ENCODE measurements around the gene INPP5J.
A peak's percentile ranks its signal among the peaks of the same experiment; 100 is the strongest.
"Not testable (repeated sequence)": the region's sequence is repeated elsewhere in the genome, so short reads cannot be mapped to it uniquely, and the experiment has no call there.

INPP5J gene

DNA sequence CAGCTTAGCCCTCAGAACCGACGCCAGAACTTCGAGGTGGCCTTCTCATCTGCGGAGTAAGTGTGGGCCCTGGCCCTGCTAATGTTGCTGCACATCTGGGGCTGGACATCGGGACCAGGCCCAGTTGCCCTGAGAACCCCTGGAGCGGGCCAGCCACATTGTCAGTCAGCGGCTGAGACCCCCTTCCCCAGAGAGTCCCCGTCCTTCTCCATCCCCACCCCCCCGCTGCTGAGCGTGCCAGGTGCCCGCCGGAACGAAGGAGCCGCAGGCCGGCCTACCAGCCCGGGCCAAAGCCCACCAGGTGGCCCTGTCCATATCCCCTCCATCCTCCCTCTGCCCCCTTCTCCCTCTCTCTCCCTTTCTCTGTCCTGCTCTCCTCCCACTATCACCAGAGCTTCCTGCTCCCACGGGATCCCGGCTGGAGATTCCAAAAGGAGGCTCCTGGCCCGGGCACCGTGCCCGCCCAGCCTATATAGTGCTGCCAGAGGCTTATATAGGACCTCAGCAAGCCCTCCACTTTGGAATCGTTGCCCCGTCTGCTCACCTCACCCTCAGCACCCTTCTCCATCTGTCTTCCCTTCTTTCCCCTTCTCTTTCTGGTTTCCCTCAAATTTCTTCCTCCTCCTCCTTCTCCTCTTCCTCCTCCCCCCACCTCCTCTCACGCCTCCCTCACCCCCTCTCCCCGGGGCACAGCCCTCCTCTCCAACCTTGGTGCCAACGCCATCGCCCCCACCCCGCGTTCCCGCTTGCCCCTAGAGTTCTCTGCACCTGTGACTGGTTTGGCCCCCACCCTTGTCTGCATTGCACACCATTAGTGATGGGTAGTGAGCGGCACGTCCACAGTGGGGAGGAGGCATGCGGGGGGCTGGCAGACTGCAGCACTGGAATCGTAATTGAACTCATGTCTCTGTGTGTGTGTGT is 22.7 kb upstream of the INPP5J start:
- DNase-seq (ENCODE audit: low read depth, low spot score): no peak

DNA sequence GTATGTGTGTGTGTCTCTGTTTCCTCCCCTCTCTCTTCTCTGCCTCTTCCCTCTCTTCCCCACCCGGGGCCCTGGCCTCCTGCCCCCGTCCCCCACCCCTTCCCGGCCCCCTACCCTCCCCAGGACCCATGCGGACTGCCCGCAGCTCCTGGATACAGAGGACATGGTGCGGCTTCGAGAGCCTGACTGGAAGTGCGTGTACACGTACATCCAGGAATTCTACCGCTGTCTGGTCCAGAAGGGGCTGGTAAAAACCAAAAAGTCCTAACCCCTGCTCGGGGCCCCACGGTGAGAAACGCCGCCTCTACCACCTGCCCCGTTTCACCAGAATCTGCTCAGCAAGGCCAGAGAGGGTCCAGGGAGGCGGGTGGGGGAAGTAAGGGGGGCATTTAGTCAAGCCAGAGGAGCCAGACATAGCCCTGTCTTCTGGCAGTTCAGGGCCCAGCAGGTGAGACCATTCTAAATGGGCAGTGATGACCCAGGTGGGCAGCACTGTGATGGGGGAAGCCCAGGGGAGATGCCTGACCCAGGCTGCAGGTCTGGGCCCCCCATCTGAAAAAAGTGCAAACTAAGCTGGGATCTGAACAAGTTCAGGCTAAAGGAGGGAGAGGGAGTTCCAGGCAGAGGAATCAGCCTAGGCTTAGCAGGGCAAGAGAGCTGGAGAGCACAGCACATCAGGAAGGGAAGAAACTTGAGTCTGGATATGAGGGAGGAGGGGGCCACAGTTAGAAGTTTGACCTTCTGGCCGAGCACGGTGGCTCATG is 21.8 kb upstream of the INPP5J start:
- no peak for DNase-seq (ENCODE audit: low read depth, low spot score)

DNA sequence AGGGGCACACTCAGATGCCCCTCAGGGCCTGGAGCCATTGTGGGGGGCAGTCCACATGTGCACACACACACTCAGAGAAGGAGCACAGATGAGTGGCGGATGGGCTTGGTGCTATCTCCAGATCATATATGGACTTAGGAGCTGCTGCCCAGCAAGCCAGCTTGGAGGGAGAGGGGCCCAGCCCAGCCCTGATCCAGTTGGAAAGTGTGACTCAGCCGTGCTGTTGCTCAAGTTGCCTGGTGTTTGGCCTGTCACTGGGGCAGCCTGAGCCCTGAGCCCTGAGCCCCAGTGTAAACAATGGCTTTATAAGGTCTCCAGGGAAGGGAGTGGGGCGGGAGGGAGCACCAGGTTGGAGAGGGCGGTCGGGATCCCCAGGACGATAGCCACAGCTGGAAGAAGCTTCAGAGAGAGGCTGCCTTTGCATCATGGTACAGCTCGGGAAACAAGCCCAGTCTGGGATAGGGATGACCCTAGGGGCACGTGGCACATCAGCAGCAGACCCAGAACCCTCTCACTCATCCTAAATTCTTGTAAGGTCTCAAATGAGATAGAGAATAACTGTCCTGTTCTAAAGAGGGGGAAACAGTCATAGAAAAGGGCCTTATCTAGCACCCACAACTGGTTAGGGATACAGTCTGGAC is 20.2 kb upstream of the INPP5J start:
- no peak for DNase-seq (ENCODE audit: low read depth, low spot score)

DNA sequence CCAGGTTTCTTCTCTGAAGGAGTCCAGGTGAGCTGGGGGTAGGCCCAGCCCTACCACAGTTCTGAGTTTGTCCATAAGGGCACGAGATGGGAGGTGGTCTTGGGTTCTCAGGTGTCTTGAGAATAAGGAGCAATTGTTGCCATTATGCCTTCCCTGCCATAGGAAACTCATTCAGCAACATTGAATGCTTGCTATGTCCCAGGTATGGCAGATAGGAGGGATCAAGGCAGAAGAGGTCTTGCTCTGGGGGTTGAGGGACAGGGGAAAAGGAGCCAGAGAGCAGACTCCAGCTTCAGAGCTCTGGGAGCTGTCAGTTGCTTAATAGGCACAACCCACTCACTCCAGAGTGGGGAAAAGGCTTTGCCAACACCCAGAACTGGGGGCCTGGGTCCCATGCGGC is 19.7 kb upstream of the INPP5J start:
- DNase-seq (ENCODE audit: low read depth, low spot score): no peak

DNA sequence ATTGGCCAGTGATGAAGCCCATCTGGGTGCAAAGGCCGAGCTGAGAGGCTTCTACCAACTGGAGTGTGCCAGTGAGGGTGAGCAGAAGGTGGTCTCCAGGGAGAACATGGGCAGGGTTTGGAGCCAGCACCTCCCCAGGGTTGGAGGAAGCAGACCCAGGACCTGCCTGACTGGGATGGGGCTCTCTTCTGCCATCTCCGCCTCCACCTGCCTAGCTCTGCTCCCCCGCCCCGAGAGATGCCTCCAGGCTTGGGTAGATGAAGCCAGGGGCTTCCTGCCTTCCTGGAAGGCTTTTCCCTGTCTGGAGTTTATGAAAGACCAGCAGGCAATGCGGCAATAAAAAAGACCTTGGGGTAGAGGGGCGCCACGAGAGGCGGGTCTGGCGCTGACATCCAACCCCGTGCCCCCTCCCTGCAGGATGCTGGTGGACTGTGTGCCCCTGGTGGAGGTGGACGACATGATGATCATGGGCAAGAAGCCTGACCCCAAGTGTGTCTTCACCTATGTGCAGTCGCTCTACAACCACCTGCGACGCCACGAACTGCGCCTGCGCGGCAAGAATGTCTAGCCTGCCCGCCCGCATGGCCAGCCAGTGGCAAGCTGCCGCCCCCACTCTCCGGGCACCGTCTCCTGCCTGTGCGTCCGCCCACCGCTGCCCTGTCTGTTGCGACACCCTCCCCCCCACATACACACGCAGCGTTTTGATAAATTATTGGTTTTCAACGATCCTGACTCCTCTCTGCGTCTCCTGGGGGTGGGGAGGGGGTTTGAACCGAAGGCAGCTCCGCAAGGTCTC is 18.7 kb upstream of the INPP5J start:
- DNase-seq (ENCODE audit: low read depth, low spot score): no peak

DNA sequence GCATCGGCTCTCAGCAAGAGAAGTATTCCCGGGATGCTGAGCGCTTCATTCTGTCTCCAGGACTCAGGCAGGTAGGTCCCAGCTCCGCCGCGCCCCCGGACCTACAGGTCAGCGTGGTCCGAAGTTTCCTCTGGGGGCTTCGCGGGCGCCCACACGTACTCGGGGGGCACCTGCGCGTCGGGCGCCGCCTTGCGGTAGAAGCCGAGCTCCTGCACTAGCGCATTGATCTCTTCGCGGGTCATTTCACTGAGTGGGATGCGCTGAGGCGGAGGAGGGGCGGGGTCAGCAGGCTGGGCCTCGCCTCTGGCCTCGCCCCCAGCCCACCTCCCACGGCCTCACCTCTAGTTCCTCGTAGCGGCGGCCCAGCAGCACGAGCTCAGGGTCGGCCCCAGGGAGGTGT is 17.9 kb upstream of the INPP5J start:
- DNase-seq (ENCODE audit: low read depth, low spot score): no peak

DNA sequence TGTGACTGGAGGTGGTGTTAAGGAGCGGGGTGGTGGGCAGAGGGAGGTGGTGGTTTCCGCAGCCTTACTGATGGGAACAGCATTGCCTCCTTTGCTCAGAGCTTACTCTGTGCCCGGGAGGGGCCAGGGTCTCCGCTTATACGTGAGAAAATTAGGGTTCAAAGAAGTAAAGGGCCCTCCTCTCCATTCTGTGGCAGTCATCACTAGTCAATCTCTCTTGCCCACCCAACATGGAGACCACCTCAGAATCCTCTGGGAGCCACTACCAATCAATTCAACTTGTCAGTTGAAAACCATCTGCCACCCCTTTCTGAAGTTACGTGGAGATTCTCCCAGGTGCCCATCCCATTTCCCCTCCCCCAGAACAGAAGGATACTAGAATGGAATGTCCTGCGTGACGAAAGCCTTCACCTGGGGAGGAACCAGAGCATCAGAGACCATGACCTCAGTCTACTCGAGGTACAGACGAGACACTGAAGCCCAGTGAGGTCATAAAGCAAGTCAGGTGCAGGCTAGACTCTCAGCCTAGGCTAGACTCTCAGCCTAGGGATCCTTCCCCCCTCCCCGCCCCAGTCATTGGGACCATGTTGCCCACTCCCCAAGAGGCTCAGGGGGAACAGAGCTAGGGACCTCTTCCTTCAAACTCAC is 17.4 kb upstream of the INPP5J start:
- no peak for DNase-seq (ENCODE audit: low read depth, low spot score)

DNA sequence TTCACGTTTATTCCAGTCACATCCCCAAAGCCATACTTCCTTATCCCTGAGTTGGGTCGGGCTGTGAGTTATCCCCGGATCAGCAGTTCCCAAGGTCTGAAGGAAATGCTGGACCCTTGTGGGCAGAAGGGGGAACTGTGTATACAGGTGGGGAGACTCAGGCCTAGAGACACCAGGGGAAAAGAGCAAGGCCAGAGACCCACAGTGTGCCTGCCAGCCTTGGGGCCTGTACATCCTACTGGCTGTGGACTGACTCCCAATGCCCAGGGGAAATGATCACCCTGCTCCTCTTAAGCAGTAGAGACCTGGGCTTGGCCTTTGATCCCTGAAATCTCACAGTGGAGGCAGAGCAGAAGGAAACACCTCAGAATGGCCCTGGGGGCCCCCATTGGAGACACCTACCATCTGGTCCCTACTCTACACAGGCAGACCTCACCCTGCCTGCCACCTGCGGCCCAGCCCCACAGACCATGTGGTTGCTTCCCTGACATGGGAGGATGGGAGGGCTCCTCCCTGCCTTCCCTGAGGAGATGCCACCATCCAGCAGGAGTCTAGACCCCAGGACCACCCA is 16.7 kb upstream of the INPP5J start:
- DNase-seq (ENCODE audit: low read depth, low spot score): no peak

DNA sequence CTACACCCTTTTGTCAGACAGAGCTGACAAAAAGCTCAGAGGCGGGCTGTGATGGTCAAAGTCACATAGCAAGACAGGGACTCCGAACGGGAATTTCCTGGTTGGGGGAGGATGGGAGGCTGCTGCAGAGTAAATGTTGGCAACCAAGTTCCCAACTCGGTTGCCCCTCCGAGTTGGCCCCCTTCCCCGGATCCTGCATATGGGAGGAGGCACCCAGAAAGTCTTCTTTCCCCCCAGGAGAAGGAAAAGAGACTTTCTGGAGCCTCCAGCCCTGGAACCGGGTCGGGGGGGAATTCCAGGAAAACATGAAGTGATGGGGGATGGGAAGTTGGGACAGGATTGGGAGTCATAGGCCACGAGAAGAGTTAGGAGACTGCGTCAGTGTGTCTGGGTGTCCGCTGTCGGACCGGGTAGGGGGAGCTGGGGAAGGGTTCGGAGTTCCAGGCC is 16.0 kb upstream of the INPP5J start:
- no peak for DNase-seq (ENCODE audit: low read depth, low spot score)

DNA sequence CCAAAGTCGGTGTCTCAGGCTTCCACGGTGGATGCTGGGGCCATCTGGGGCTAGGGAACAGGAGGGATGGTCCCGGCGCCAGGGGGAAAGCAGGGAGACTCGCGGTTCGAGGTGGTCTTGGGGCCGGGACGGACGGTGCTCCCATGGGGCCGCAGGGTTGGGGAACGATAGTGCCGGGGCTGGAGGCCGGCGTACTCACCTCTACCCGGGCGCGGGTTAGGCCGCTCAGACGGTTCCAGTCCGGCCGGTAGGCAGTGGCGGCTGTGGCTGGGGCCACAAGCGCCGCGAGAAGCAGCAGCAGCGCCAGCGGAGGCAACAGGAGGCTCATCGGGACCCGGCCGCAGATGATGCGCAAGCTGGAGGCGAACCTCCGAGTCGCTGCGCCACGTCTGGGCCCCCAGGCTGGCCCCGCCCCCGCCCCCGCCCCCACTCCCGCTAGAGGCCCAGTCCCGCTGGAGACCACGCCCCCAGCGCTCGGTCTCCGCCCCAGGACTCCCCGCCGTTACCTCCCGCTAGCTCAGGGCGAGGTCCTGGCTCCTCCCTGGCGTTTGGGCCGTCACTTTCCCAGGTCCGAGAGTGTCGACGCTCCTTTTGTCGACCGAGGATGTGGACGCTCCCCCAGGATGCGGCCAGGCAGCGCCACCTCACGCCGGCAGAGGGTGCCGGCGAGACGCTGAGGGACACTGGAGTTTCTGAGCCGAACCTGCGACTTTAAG is 15.4 kb upstream of the INPP5J start, which contains the start of gene SELENOM:
Gene SELENOM, minus strand, starts transcription at position 391 of the 716 bp plus-strand sequence. Its CDS starts 63 bp downstream, at position 328.
- DNase-seq (ENCODE audit: low read depth, low spot score): peak; percentile 98

DNA sequence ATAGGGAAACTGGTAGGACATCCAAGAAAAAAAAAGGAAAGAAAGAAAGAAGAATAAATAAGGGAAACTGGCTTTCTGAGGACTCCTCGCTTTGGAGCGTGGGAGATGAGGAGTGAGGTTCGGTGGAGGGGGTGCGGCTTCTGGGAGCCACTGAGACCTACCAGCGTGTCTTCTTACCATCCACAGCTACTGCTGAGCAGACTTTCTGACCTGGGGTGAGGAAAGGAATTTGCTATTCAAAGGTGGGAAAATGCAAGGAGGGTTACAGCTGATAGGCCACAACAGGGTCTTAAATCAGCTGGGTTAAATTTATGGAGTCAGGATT is 14.9 kb upstream of the INPP5J start:
- no peak for DNase-seq (ENCODE audit: low read depth, low spot score)

DNA sequence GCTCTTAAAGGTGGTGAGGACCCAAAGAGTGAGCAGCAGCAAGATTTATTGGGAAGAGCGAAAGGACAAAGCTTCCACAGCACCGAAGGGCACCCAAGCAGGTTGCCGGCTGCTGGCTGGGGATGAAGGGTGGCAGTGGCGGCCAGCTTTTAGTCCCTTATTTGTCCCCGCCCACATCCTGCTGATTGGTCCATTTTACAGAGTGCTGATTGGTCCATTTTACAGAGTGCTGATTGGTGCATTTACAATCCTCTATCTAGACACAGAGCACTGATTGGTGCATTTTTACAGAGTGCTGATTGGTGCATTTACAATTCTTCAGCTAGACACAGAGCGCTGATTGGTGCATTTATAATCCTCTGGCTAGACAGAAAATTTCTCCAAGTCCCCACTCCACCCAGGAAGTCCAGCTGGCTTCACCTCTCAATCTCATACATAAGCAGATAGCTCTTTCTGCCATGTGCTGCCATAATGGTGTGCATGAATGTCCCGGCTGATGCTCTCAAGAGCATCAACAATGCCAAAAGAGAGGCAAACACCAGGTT is 10.1 kb upstream of the INPP5J start:
- not testable (repeated sequence) for DNase-seq (ENCODE audit: low read depth, low spot score)

DNA sequence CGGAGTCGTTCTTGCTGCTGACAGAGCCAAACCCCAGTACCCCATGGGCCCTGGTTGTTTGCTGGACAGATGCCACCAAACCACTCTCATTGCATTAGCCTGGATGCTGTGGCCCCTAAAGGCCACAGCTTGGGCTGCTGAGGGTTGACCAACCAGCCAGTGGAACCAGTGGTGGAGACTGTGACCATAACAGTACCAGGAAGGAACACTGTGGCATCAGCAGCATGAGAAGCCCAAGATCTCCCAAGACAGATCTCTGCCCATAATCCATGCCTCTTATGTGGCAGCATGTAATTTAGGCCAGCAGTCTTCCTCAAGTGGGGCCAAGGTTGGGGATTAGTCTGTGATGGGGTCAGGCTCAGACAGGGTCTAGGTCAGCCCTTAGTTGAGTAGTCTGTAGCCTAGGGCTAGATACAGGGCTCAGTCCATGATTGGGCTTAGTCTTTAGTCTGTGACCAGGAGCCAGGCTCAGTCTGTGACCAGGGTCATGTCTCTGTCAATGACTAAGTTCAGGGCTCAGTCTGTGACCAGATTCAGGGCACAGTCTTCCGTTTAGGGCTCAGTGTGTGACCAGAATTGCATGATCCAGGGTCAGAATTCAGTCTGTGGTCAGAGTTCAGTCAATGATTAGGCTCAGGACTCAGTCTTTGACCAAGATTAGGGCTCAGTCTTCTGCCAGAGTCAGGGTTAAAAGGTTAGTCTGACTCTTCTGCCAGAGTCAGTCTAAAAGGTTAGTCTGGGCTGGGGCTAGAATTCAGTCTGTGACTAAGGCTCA is 4.5 kb upstream of the INPP5J start:
- DNase-seq (ENCODE audit: low read depth, low spot score): no peak

DNA sequence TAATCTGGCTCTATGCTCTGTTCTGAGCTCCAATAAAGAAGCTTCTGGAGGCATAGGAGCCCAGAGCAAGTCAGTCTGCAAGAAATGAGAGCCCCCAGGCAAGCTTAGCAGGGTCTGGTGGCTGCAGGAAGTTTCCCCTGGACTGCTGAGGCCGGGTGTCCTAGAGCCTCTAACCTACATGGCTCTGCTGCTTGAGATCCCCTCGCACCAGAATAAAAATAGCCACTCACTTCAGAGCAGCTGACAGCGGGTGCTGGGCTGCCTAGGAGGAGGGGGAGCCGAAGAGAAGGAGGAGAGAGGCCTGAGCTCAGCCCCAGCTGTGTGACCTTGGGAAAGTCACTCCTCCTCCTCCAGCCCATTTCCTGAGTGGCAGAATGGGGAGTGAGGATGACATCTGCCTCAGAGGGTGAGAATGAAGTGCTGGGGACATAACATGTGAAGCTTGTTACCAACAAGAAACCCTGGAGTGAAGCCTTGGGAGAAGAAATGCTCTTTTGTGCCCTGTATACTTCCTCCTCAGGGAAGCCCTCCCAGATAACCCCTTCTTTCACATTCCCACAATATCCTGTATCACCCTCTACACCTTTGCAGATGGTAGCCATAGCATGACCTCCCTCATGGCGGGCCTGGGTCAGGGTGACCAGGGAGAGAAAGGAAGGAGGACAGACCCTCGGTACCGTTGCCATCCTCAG is 3.6 kb upstream of the INPP5J start:
- DNase-seq (ENCODE audit: low read depth, low spot score): no peak

DNA sequence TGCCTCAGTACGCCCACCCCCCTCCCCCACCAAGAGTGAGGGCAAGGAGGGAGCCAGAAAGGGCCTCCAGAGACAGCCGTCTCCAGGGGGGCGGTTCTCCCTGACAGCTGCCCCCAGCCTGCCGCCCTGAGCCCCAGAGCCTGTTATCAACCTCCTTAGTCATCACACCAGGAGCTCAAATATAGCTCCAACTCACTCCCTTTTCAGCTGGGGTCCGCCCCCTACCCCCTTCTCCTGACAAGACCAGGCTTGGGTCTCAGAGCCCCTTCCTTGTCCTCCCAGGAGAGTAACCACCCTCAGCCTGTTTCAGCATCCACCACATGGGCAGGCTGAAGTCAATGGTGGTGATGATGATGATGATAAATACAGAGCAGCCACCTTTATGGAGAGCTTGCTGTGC is 2.5 kb upstream of the INPP5J start:
- DNase-seq (ENCODE audit: low read depth, low spot score): no peak

DNA sequence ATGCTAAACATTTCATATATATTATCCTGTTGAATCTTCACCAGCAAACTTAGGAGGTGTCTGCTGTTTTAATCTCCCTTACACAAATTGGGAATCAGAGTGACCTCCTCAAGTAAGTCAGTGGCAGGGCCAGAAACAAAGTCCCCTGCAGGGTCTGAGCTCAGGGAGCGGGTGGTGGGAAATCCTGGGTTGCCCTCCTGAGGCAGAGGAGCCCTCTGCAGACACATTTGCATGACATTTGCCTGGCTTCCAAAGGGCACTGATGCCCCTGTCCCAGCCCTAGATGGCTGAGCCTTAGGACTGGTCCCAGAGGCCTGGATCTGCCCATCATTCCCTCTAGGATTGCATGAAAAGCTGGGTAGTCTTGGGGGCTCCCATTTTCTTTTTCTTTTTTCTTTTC is 2.1 kb upstream of the INPP5J start:
- no peak for DNase-seq (ENCODE audit: low read depth, low spot score)

DNA sequence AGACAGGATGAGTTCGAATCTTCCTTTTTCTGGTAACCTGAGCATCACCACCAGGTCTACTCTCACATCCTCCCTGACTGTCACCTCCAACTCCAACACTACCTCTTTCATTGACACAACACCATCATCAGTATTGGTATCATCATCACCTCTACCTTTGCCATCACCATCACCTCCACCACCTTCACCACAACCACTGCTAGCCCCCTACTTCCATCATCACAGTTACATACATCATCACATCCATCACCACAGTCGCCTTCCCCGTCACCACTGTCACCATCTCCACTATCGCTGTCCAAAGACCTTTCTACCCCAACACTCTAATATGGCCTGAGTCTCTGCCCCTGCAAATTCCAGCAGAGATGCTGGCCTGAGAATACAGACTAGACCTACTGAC is 1.4 kb upstream of the INPP5J start:
- no peak for DNase-seq (ENCODE audit: low read depth, low spot score)

DNA sequence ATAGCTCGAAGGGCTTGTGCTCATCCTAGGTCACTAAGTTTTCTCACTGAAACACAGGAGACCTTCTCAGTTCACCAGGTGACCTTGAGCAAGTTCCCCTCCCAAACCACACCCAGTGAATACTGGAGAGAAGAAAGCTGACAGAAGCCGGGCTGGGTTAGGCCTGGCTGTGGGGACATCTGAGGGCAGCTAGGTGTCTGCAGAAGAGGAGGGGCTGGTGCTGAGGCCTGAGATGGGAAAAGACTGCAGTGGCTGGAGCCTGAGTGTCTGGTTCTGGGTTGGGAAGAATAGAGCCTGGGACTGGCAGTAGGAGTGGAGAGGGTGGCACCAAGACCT is 602 bp upstream of the INPP5J start:
- no peak for DNase-seq (ENCODE audit: low read depth, low spot score)

DNA sequence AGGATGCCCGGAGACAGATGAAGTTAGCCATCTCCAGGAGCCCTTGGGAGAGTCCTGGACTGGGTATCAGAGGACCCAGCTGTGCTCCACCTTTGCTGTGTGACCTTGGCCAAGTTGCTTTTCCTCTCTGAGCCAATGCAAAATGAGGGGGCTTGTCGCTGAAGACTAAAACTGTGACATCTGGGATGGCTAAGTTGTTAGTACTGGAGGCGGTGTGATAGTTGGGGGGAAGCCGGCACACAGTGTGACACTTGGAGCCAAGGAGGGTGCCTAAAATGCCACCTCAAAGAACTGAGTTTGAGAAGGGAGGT is 481 bp downstream of the INPP5J start:
- no peak for DNase-seq (ENCODE audit: low read depth, low spot score)
